Breast epithelium (tissue), 4 donors: Measurements from ENCODE around the gene KIFAP3. TPM values are rescaled to one million over a fixed set of nuclear protein-coding genes. Genes with fewer than 3 reads are reported as not detected.

ENCODE experiments used
- DNase-seq, 2 donors: peaks; one replicate each; pipeline ENCODE4 v3.0.0-alpha.2; 2019; ENCODE audit warnings: low spot score in 2 of 2
- H3K27ac ChIP-seq, 2 donors: fragments of 200-600 bp; sonication (generic) in 1 of 2; one replicate each; pipeline ENCODE4 v1.5.1; 2016 to 2019; ENCODE audit warnings: mild to moderate bottlenecking in 1 of 2
- H3K27me3 ChIP-seq, 2 donors: fragments of 200-600 bp; sonication (generic) in 1 of 2; one replicate each; pipeline versions ENCODE4 v1.5.1 to v1.6.0; 2017 to 2019; ENCODE audit warnings: control low read depth in 1 of 2, mild to moderate bottlenecking in 1 of 2
- H3K36me3 ChIP-seq: fragments of 200-600 bp; one replicate; pipeline ENCODE4 v1.5.1; 2019
- H3K4me1 ChIP-seq, 2 donors: fragments of 200-600 bp; sonication (generic); one replicate each; pipeline ENCODE4 v1.5.1; 2016 to 2019; ENCODE audit warnings: control low read depth in 1 of 2
- H3K4me3 ChIP-seq, 3 donors: fragments of 200-600 bp; sonication (generic); 1 replicate in 2 of 3; 2 replicates in 1 of 3; pipeline ENCODE4 v1.5.1; 2016 to 2019; ENCODE audit warnings: mild to moderate bottlenecking in 3 of 3, moderate library complexity in 2 of 3
- H3K9me3 ChIP-seq, 2 donors: fragments of 200-600 bp; sonication (generic) in 1 of 2; one replicate each; pipeline ENCODE4 v1.5.1; 2016 to 2019; ENCODE audit warnings: control low read depth in 1 of 2
- CTCF ChIP-seq, 3 donors: fragments of 450-650 bp; IDR thresholded peaks; one replicate each; pipeline ENCODE4 v1.5.1; 2016 to 2017; ENCODE audit warnings: antibody characterized with exemption in 3 of 3, mild to moderate bottlenecking in 3 of 3, moderate library complexity in 3 of 3
- POLR2A ChIP-seq: fragments of 450-650 bp; IDR thresholded peaks from one replicate; pipeline ENCODE4 v1.6.1; 2016; ENCODE audit warnings: antibody characterized with exemption, mild to moderate bottlenecking, moderate library complexity
- POLR2AphosphoS5 ChIP-seq, 3 donors: sonication (generic); formaldehyde crosslinking; IDR thresholded peaks; one replicate each; pipeline ENCODE4 v1.6.1; 2017; ENCODE audit warnings: antibody characterized with exemption in 3 of 3
- intact Hi-C: fragments of 100-400 bp; cut with DNase I; formaldehyde crosslinking; loops from one replicate; pipeline ENCODE4 v1.15.1; 2023; ENCODE audit warnings: low total_unique reads
- total RNA-seq, 3 donors: library from RNA; depleted of rRNA; stranded (reverse); fragments of >200 nt; gene quantifications; one replicate each; pipeline ENCODE4 v1.1.0, GENCODE V29; 2016

Gene KIFAP3
- total RNA-seq, 3 donors from 2014 or later = 29.0 to 41.1 (median 37.7) TPM

GRCh38 chr1:169893645-169894423, 180.7 kb downstream of the KIFAP3 start, which contains the start of gene SCYL3:
TSS of gene SCYL3 (minus strand) at chr1:169893896. CDS start at chr1:169888840, 5,056 bp downstream.
- H3K4me3 ChIP-seq = peak within 1 kb of the TSS; percentile 97 to 100 (median 99)
- intact Hi-C loops = no loop called here
- TF ChIP-seq POLR2AphosphoS5 (IDR thresholded peaks at IDR 0.05) (peak; percentile 67 to 90 (median 85)), POLR2A (peak; percentile 60), CTCF (IDR thresholded peaks at IDR 0.05) (no peak)

GRCh38 chr1:169892927-169893644, 181.4 kb downstream of the KIFAP3 start:
- intact Hi-C loops = no loop called here
- Histone ChIP-seq H3K27me3 (no peaks in the 10 kb centered on the region), H3K4me3 (peak overlapping the region; percentile 97 to 100 (median 99)), H3K36me3 (no peaks in the 10 kb centered on the region), H3K4me1 (peaks cover 0 to 21% of the 10 kb centered on the region in 2 donors), H3K9me3 (no peaks in the 10 kb centered on the region), H3K27ac (peak overlapping the region; percentile 98 to 99)
- no peak for TF ChIP-seq CTCF (IDR thresholded peaks at IDR 0.05)
- no peak for TF ChIP-seq POLR2AphosphoS5 (IDR thresholded peaks at IDR 0.05)
- no peak for TF ChIP-seq POLR2A
- no peak for DNase-seq

More at GRCh38 chr1:169893645-169894423, 180.7 kb downstream of the KIFAP3 start, which contains the start of gene SCYL3:
- no peaks in the 10 kb centered on the region for H3K27me3 ChIP-seq
- peak; percentile 91 to 94 for DNase-seq
- H3K4me1 ChIP-seq = peaks cover 0 to 21% of the 10 kb centered on the region in 2 donors
- H3K36me3 ChIP-seq = no peaks in the 10 kb centered on the region
- peak within 1 kb of the TSS; percentile 98 to 99 for H3K27ac ChIP-seq
- no peaks in the 10 kb centered on the region for H3K9me3 ChIP-seq

GRCh38 chr1:169892176-169892926, 182.1 kb downstream of the KIFAP3 start:
- Histone ChIP-seq H3K27ac (peak overlapping the region; percentile 98 to 99), H3K36me3 (no peaks in the 10 kb centered on the region), H3K9me3 (no peaks in the 10 kb centered on the region), H3K4me3 (peak overlapping the region; percentile 97 to 100 (median 99)), H3K4me1 (peaks cover 0 to 21% of the 10 kb centered on the region in 2 donors), H3K27me3 (no peaks in the 10 kb centered on the region)
- no peak for DNase-seq
- no peak for TF ChIP-seq POLR2A
- no peak for TF ChIP-seq CTCF (IDR thresholded peaks at IDR 0.05)
- no peak for TF ChIP-seq POLR2AphosphoS5 (IDR thresholded peaks at IDR 0.05)
- intact Hi-C loops = no loop called here

GRCh38 chr1:169891539-169891885, 183.0 kb downstream of the KIFAP3 start:
- Histone ChIP-seq H3K4me1 (peaks cover 0 to 21% of the 10 kb centered on the region in 2 donors), H3K9me3 (no peaks in the 10 kb centered on the region), H3K27me3 (no peaks in the 10 kb centered on the region), H3K36me3 (no peaks in the 10 kb centered on the region), H3K4me3 (peak overlapping the region in 2 of 3 donors; percentile 11 to 40), H3K27ac (peak overlapping the region; percentile 98 to 99)
- TF ChIP-seq POLR2A = no peak
- no peak for TF ChIP-seq POLR2AphosphoS5 (IDR thresholded peaks at IDR 0.05)
- TF ChIP-seq CTCF (IDR thresholded peaks at IDR 0.05) = no peak
- DNase-seq = no peak
- intact Hi-C loops = no loop called here
